Skeletal muscle tissue (tissue), 4 donors: Measurements from ENCODE around the gene BCAS3. TPM values are rescaled to one million over a fixed set of nuclear protein-coding genes. Genes with fewer than 3 reads are reported as not detected.

Experiments used
- H3K27ac ChIP-seq: one replicate; pipeline ENCODE4 v1.7.0; 2013; ENCODE audit warnings: mild to moderate bottlenecking, low read depth, low read length, inconsistent platforms
- H3K27me3 ChIP-seq, 3 donors: one replicate each; pipeline ENCODE4 v1.7.0; 2013; ENCODE audit warnings: low read length in 3 of 3; ENCODE audit not compliant: control insufficient read depth in 3 of 3, insufficient read depth in 3 of 3
- H3K36me3 ChIP-seq, 3 donors: one replicate each; pipeline ENCODE4 v1.7.0; 2013; ENCODE audit warnings: low read length in 3 of 3; ENCODE audit not compliant: control insufficient read depth in 3 of 3, insufficient read depth in 3 of 3
- H3K4me1 ChIP-seq, 3 donors: one replicate each; pipeline ENCODE4 v1.7.0; 2013; ENCODE audit warnings: low read length in 3 of 3, mild to moderate bottlenecking in 3 of 3; ENCODE audit not compliant: control insufficient read depth in 3 of 3, insufficient read depth in 3 of 3
- H3K4me3 ChIP-seq, 3 donors: one replicate each; pipeline ENCODE4 v1.7.0; 2013; ENCODE audit warnings: low read length in 3 of 3
- H3K9ac ChIP-seq, 3 donors: one replicate each; pipeline ENCODE4 v1.7.0; 2013; ENCODE audit warnings: low read length in 3 of 3, mild to moderate bottlenecking in 3 of 3, moderate library complexity in 2 of 3, low read depth in 1 of 3
- H3K9me3 ChIP-seq, 3 donors: one replicate each; pipeline ENCODE4 v1.7.0; 2013; ENCODE audit warnings: low read length in 3 of 3; ENCODE audit not compliant: control insufficient read depth in 3 of 3
- total RNA-seq: library from RNA; depleted of rRNA; stranded (reverse); fragments of >200 nt; gene quantifications from one replicate; pipeline ENCODE4 v1.2.3, GENCODE V29; 2014
- donor health status: Osteomylitis.

BCAS3 gene
- 25.1 TPM for total RNA-seq

GRCh38 chr17:60677308-60678117 is at the start of gene BCAS3:
TSS of gene BCAS3 (plus strand) at chr17:60677851.
- peaks cover 9 to 13% (median 10%) of the 10 kb centered on the region in 3 donors for H3K4me1 ChIP-seq
- H3K9ac ChIP-seq: peak within 1 kb of the TSS; percentile 87 to 96 (median 94)
- H3K27me3 ChIP-seq: no peaks in the 10 kb centered on the region
- H3K36me3 ChIP-seq: peaks cover 0 to 5% (median under 1%) of the 10 kb centered on the region in 3 donors
- peaks cover 0 to 5% (median 2%) of the 10 kb centered on the region in 3 donors for H3K9me3 ChIP-seq
- peak within 1 kb of the TSS; percentile 94 to 99 (median 95) for H3K4me3 ChIP-seq
- H3K27ac ChIP-seq: peak within 1 kb of the TSS; percentile 82

GRCh38 chr17:60628252-60628889 is 49.3 kb upstream of the BCAS3 start:
- Histone ChIP-seq H3K27ac (no peak overlapping the region), H3K27me3 (no peaks in the 10 kb centered on the region), H3K36me3 (peaks cover 0 to 2% (median 0%) of the 10 kb centered on the region in 3 donors), H3K4me1 (peaks cover 3 to 11% (median 4%) of the 10 kb centered on the region in 3 donors), H3K4me3 (no peak overlapping the region), H3K9ac (no peak overlapping the region), H3K9me3 (no peaks in the 10 kb centered on the region)

- H3K9ac ChIP-seq: no peak overlapping the region
- peaks cover 3 to 11% (median 4%) of the 10 kb centered on the region in 3 donors for H3K4me1 ChIP-seq
- H3K9me3 ChIP-seq: no peaks in the 10 kb centered on the region
- H3K27ac ChIP-seq: no peak overlapping the region
- peaks cover 0 to 6% (median under 1%) of the 10 kb centered on the region in 3 donors for H3K36me3 ChIP-seq
- H3K4me3 ChIP-seq: no peak overlapping the region
- H3K27me3 ChIP-seq: no peaks in the 10 kb centered on the region
Measured at GRCh38 chr17:60629120-60629519, 48.5 kb upstream of the BCAS3 start.

GRCh38 chr17:60630352-60630751 is 47.3 kb upstream of the BCAS3 start:
- H3K9me3 ChIP-seq: no peaks in the 10 kb centered on the region
- H3K9ac ChIP-seq: no peak overlapping the region
- no peaks in the 10 kb centered on the region for H3K27me3 ChIP-seq
- H3K36me3 ChIP-seq: peaks cover 2 to 13% (median 10%) of the 10 kb centered on the region in 3 donors
- H3K4me1 ChIP-seq: peaks cover 3 to 11% (median 4%) of the 10 kb centered on the region in 3 donors
- no peak overlapping the region for H3K27ac ChIP-seq
- H3K4me3 ChIP-seq: no peak overlapping the region

GRCh38 chr17:60631119-60631518 is 46.5 kb upstream of the BCAS3 start:
- Histone ChIP-seq H3K4me3 (no peak overlapping the region), H3K9me3 (no peaks in the 10 kb centered on the region), H3K27me3 (no peaks in the 10 kb centered on the region), H3K4me1 (peaks cover 3 to 11% (median 4%) of the 10 kb centered on the region in 3 donors), H3K9ac (no peak overlapping the region), H3K36me3 (peaks cover 9 to 19% (median 10%) of the 10 kb centered on the region in 3 donors), H3K27ac (no peak overlapping the region)

GRCh38 chr17:60637683-60638082 is 40.0 kb upstream of the BCAS3 start:
- Histone ChIP-seq H3K9me3 (no peaks in the 10 kb centered on the region), H3K9ac (no peak overlapping the region), H3K4me3 (no peak overlapping the region), H3K36me3 (peaks cover 13 to 17% (median 13%) of the 10 kb centered on the region in 3 donors), H3K27ac (no peak overlapping the region), H3K27me3 (no peaks in the 10 kb centered on the region), H3K4me1 (no peaks in the 10 kb centered on the region)

- H3K9me3 ChIP-seq: no peaks in the 10 kb centered on the region
- H3K27me3 ChIP-seq: no peaks in the 10 kb centered on the region
- H3K36me3 ChIP-seq: peaks cover 13 to 15% (median 13%) of the 10 kb centered on the region in 3 donors
- H3K4me3 ChIP-seq: no peak overlapping the region
- H3K4me1 ChIP-seq: peaks cover 0 to 3% (median 3%) of the 10 kb centered on the region in 3 donors
- H3K27ac ChIP-seq: no peak overlapping the region
- no peak overlapping the region for H3K9ac ChIP-seq
Measured at GRCh38 chr17:60639019-60639330, 38.7 kb upstream of the BCAS3 start.

- H3K27me3 ChIP-seq: no peaks in the 10 kb centered on the region
- peaks cover 3 to 10% (median 5%) of the 10 kb centered on the region in 3 donors for H3K36me3 ChIP-seq
- H3K9me3 ChIP-seq: no peaks in the 10 kb centered on the region
- no peak overlapping the region for H3K4me3 ChIP-seq
- peaks cover 0 to 3% (median 3%) of the 10 kb centered on the region in 3 donors for H3K4me1 ChIP-seq
- H3K9ac ChIP-seq: no peak overlapping the region
- no peak overlapping the region for H3K27ac ChIP-seq
Measured at GRCh38 chr17:60640503-60640902, 37.1 kb upstream of the BCAS3 start.

- H3K27ac ChIP-seq: no peak overlapping the region
- H3K4me1 ChIP-seq: peaks cover 0 to 3% (median 3%) of the 10 kb centered on the region in 3 donors
- no peak overlapping the region for H3K9ac ChIP-seq
Measured at GRCh38 chr17:60641126-60641525, 36.5 kb upstream of the BCAS3 start.

GRCh38 chr17:60641810-60642220 is 35.8 kb upstream of the BCAS3 start:
- Histone ChIP-seq H3K9ac (no peak overlapping the region), H3K36me3 (peaks cover 0 to 3% (median 3%) of the 10 kb centered on the region in 3 donors), H3K27me3 (no peaks in the 10 kb centered on the region), H3K4me1 (peaks cover 0 to 3% (median 3%) of the 10 kb centered on the region in 3 donors), H3K9me3 (no peaks in the 10 kb centered on the region), H3K27ac (no peak overlapping the region), H3K4me3 (no peak overlapping the region)

More at GRCh38 chr17:60641126-60641525, 36.5 kb upstream of the BCAS3 start:
- Histone ChIP-seq H3K36me3 (peaks cover 0 to 4% (median 3%) of the 10 kb centered on the region in 3 donors), H3K4me3 (no peak overlapping the region), H3K27me3 (no peaks in the 10 kb centered on the region), H3K9me3 (no peaks in the 10 kb centered on the region)
